HG03432 (cell line): ENCODE data around the gene TNFRSF6B.
A peak's percentile ranks its signal among the peaks of the same experiment; 100 is the strongest.
"Not testable (repeated sequence)": the region's sequence is repeated elsewhere in the genome, so short reads cannot be mapped to it uniquely, and the experiment has no call there.

Source experiments
- ATAC-seq: cut with Tn5 transposase; IDR thresholded peaks from one replicate; pipeline ENCODE4 v1.9.1; 2021; ENCODE audit warnings: mild to moderate bottlenecking, moderate library complexity; ENCODE audit not compliant: unreplicated experiment

Gene TNFRSF6B

GRCh38 chr20:63696628-63697356 is at the start of gene TNFRSF6B:
Gene TNFRSF6B, plus strand, starts transcription at chr20:63696652. Its CDS starts 116 bp downstream, at chr20:63696768.
- ATAC-seq: no peak

GRCh38 chr20:63648190-63648589 is 48.3 kb upstream of the TNFRSF6B start:
- no peak for ATAC-seq

- ATAC-seq: no peak
These were observed 47.4 kb upstream of the TNFRSF6B start for GRCh38 chr20:63648895-63649589.

- ATAC-seq: not testable (repeated sequence)
These were observed 46.0 kb upstream of the TNFRSF6B start for GRCh38 chr20:63650486-63650885.

- ATAC-seq: no peak
These were observed 44.6 kb upstream of the TNFRSF6B start for GRCh38 chr20:63651942-63652191.

- no peak for ATAC-seq
These were observed 44.1 kb upstream of the TNFRSF6B start for GRCh38 chr20:63652192-63652980.

- no peak for ATAC-seq
These were observed 43.1 kb upstream of the TNFRSF6B start, which contains the start of gene STMN3 for GRCh38 chr20:63653041-63653973. Gene STMN3, minus strand, starts transcription at chr20:63653424. Its CDS starts 79 bp downstream, at chr20:63653345.

GRCh38 chr20:63653974-63654668 is 42.3 kb upstream of the TNFRSF6B start:
- no peak for ATAC-seq

GRCh38 chr20:63655249-63655648 is 41.2 kb upstream of the TNFRSF6B start:
- no peak for ATAC-seq

GRCh38 chr20:63656451-63656850 is 40.0 kb upstream of the TNFRSF6B start:
- no peak for ATAC-seq

GRCh38 chr20:63657260-63657936 is 39.1 kb upstream of the TNFRSF6B start:
- ATAC-seq: peak; percentile 4

GRCh38 chr20:63657937-63658748 is 38.3 kb upstream of the TNFRSF6B start, which contains the start of gene RTEL1:
Gene RTEL1, plus strand, starts transcription at chr20:63658312. Its CDS starts 1,091 bp downstream, at chr20:63659403.
- peak; percentile 82 for ATAC-seq

GRCh38 chr20:63658749-63659187 is 37.7 kb upstream of the TNFRSF6B start:
- peak; percentile 18 for ATAC-seq

- ATAC-seq: no peak
These were observed 37.1 kb upstream of the TNFRSF6B start for GRCh38 chr20:63659370-63659769.

- ATAC-seq: not testable (repeated sequence)
These were observed 36.3 kb upstream of the TNFRSF6B start for GRCh38 chr20:63660174-63660573.

- ATAC-seq: no peak
These were observed 35.8 kb upstream of the TNFRSF6B start for GRCh38 chr20:63660622-63661021.

- no peak for ATAC-seq
These were observed 35.3 kb upstream of the TNFRSF6B start for GRCh38 chr20:63661108-63661507.
